Gastrocnemius medialis (tissue), 4 donors: Measurements from ENCODE around the gene MPPED1.

Experiments used
- POLR2A ChIP-seq, 2 donors: fragments of 450-650 bp; IDR thresholded peaks; one replicate each; pipeline ENCODE4 v1.6.1; 2017; ENCODE audit warnings: antibody characterized with exemption in 2 of 2, mild to moderate bottlenecking in 2 of 2, moderate library complexity in 2 of 2
- TF ChIP-seq, protein P1 (sequence below), 5 experiments: fragments of 450-650 bp in 3 of 5; fragments of 200-600 bp in 2 of 5; sonication (generic) in 2 of 5; IDR thresholded peaks in 4 of 5; conservative IDR thresholded peaks in 1 of 5; 1 replicate in 4 of 5; 2 replicates in 1 of 5; pipeline ENCODE4 v1.5.1; 2016 to 2019; ENCODE audit warnings: antibody characterized with exemption in 5 of 5, mild to moderate bottlenecking in 3 of 5, moderate library complexity in 3 of 5

DNA sequence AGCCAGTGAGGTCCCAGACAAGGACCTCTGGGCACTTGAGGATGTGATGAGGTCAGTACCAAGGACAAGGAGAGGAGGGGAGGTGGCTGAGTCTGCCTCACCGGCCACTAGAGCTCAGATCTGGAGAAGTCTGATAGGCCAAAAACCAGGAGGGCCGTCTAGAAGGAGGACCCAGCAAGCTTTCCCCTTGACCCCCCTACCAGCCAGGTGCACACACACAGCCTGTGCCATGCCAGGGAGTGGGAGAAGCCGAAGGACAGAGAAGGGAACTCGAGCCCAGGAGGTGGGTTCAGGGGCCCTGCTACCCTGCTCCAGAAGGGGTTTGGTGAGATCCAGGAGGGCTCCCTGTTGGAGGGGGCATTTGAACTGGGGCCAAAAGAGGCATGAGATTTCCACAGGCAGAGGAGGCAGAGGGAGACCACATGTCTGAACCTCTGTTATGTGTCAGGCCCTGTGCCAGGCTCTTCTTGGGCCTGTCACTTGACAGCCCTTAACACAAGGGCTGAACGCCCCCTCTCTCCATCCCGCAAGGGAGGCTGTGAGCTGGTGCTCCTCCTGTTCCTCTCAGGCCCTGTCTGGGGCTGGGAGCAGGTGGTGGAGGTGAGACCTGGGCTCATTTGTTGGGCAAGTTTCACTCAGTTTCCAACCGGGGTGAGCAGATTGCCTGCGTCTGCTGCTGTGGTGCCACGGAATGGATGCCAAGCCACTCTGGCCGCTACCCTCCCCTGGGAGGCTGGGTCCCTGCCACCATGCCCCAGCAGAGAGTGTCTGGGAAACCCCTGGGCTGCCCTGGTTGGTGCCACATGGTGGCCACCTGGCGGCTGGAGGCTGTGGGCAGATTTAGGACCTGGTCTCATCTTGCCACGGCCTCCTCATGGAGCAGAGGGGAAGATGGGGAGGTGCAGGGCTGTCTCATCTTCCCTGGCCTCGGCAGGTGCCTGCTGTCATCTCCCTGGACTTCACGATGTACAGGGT lies 65.2 kb downstream of the MPPED1 start:
- TF ChIP-seq, protein P1, sequence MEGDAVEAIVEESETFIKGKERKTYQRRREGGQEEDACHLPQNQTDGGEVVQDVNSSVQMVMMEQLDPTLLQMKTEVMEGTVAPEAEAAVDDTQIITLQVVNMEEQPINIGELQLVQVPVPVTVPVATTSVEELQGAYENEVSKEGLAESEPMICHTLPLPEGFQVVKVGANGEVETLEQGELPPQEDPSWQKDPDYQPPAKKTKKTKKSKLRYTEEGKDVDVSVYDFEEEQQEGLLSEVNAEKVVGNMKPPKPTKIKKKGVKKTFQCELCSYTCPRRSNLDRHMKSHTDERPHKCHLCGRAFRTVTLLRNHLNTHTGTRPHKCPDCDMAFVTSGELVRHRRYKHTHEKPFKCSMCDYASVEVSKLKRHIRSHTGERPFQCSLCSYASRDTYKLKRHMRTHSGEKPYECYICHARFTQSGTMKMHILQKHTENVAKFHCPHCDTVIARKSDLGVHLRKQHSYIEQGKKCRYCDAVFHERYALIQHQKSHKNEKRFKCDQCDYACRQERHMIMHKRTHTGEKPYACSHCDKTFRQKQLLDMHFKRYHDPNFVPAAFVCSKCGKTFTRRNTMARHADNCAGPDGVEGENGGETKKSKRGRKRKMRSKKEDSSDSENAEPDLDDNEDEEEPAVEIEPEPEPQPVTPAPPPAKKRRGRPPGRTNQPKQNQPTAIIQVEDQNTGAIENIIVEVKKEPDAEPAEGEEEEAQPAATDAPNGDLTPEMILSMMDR (IDR thresholded peaks at IDR 0.05 in 4 of 5, conservative IDR thresholded peaks at IDR 0.05 in 1 of 5), result no peak
- TF ChIP-seq POLR2A (IDR thresholded peaks at IDR 0.05), result no peak
